Spleen (tissue), 11 donors: ENCODE data around the gene PUM2. TPM values are rescaled to one million over a fixed set of nuclear protein-coding genes. Genes with fewer than 3 reads are reported as not detected.

Experiments
- DNase-seq: peaks from one replicate; pipeline ENCODE4 v3.0.0-alpha.2; 2020
- H3K27ac ChIP-seq, 8 donors: fragments of 200-600 bp; sonication (generic) in 7 of 8; 1 replicate in 4 of 8; 2 replicates in 4 of 8; pipeline versions ENCODE4 v1.5.0 to v1.8.0; 2016 to 2021; ENCODE audit warnings: inconsistent platforms in 4 of 8, mild to moderate bottlenecking in 4 of 8, moderate library complexity in 1 of 8
- H3K27me3 ChIP-seq, 7 donors: fragments of 200-600 bp; sonication (generic) in 6 of 7; replicated peaks in 1 of 7; 1 replicate in 4 of 7; 2 replicates in 3 of 7; pipeline versions ENCODE4 v1.5.0 to v1.8.0; 2016 to 2021; ENCODE audit warnings: inconsistent platforms in 3 of 7, mild to moderate bottlenecking in 1 of 7
- H3K36me3 ChIP-seq, 6 donors: fragments of 200-600 bp; sonication (generic) in 5 of 6; 1 replicate in 4 of 6; 2 replicates in 2 of 6; pipeline versions ENCODE4 v1.5.0 to v1.8.0; 2016 to 2021; ENCODE audit warnings: inconsistent platforms in 2 of 6
- H3K4me1 ChIP-seq, 6 donors: fragments of 200-600 bp; sonication (generic) in 5 of 6; 1 replicate in 3 of 6; 2 replicates in 3 of 6; pipeline versions ENCODE4 v1.5.0 to v1.8.0; 2016 to 2021; ENCODE audit warnings: inconsistent platforms in 3 of 6
- H3K4me3 ChIP-seq, 8 donors: fragments of 200-600 bp; sonication (generic) in 7 of 8; 1 replicate in 4 of 8; 2 replicates in 4 of 8; pipeline versions ENCODE4 v1.5.0 to v1.8.0; 2016 to 2021; ENCODE audit warnings: inconsistent platforms in 4 of 8, mild to moderate bottlenecking in 4 of 8, moderate library complexity in 2 of 8
- H3K9me3 ChIP-seq, 8 donors: fragments of 200-600 bp; sonication (generic) in 7 of 8; 1 replicate in 4 of 8; 2 replicates in 4 of 8; pipeline versions ENCODE4 v1.5.0 to v1.8.0; 2016 to 2021; ENCODE audit warnings: inconsistent platforms in 4 of 8
- POLR2A ChIP-seq, 3 donors: fragments of 450-650 bp; IDR thresholded peaks; one replicate each; pipeline ENCODE4 v1.5.1; 2017; ENCODE audit warnings: antibody characterized with exemption in 3 of 3, mild to moderate bottlenecking in 1 of 3
- POLR2AphosphoS5 ChIP-seq, 3 donors: sonication (generic); formaldehyde crosslinking; IDR thresholded peaks; one replicate each; pipeline ENCODE4 v1.5.1; 2017; ENCODE audit warnings: antibody characterized with exemption in 3 of 3
- WGBS, 5 donors: extraction: QIAGEN DNeasy Blood & Tissue Kit in 3 of 5; methylation state at CpG; one replicate each; pipeline versions ENCODE4 v1.1.5 to v1.1.7; 2013 to 2018; 5-methylcytosine and 5-hydroxymethylcytosine counted together
- intact Hi-C: fragments of 100-400 bp; cut with DNase I; formaldehyde crosslinking; loops from one replicate; pipeline ENCODE4 v1.15.0; 2023; ENCODE audit warnings: low total_unique reads
- polyA plus RNA-seq, 3 donors: library from polyadenylated mRNA; stranded (reverse); fragments of 200-250 nt; gene quantifications; one replicate each; pipeline ENCODE4 v1.2.1, GENCODE V29; 2013
- total RNA-seq, 7 donors: library from RNA; depleted of rRNA in 3 of 7; stranded (reverse); fragments of >200 nt in 3 of 7; fragmentation: NEBNext Ultra II Directional in 4 of 7; extraction: Animal tissue kit (Norgen Biotek cat#: 25700) in 4 of 7; gene quantifications; one replicate each; pipeline versions ENCODE4 v1.1.0 to v1.2.1, GENCODE V29; 2016 to 2021
- TF ChIP-seq, protein P1 (sequence below), 11 experiments: fragments of 200-600 bp in 7 of 11; fragments of 450-650 bp in 4 of 11; sonication (generic) in 4 of 11; IDR thresholded peaks in 8 of 11; conservative IDR thresholded peaks in 3 of 11; 1 replicate in 7 of 11; 2 replicates in 4 of 11; pipeline versions ENCODE4 v1.4.0 to v1.8.0; 2016 to 2021; ENCODE audit warnings: antibody characterized with exemption in 11 of 11, inconsistent platforms in 4 of 11, mild to moderate bottlenecking in 1 of 11
- donor health status: healthy with polysubstance abuse.
- donor health status: DM: no; HTN: no; CAD: no; lungs with moderate emphysema.
- donor health status: DM: no; HTN: no; CAD: no.
- donor health status: Bipolar disorder and iron deficiency.
- donor health status: healthy.
- donor health status: DM: no; HTN: no; CAD: no.
- donor health status: DM: yes; HTN: yes; CAD: no.

The PUM2 gene
- total and polyA plus RNA-seq, 10 donors, result 29.2 to 137 (median 91.0) TPM

DNA sequence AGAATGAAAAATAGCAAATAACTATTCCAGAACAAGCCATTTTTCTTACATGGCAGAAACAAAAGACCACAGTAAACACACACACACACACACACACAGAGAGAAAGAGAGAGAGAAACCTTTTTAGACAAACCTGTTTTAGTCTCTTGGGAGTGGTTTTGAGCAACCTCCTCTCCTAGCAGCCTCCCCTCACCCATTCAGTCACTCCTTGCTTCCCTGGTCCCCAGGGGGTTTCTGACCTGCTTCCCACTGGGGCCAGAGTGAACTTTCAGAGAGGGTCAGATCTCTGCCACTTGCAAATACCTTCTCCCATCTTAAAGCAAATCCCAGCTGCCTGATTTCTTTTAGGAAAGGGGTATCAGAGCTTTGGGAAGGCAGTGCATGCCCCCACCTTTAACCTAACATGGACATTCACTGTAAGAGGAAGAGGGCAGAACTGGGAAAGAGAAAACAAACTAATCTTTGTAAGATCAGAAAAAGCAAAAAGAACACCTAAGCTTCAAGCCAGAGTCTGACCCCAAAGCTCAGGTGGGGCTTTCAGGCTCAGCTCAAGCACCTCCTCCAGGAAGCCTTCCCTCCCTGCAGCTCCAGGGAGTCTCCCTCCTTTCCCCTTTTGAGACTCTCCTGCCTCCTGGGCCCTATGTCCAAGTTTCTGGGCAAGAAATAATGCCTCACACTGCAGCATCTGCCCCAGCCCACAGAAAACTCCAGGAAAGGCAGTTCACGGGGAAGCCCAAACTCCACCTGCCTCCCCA is 128.5 kb downstream of the PUM2 start:
- Histone ChIP-seq H3K4me1 (peaks cover 4 to 36% (median 29%) of the 10 kb centered on the region in 6 donors), H3K27ac (no peak overlapping the region), H3K9me3 (no peaks in the 10 kb centered on the region), H3K36me3 (no peaks in the 10 kb centered on the region), H3K27me3 (peaks cover 0 to 64% (median 39%) of the 10 kb centered on the region in 7 donors), H3K4me3 (peak overlapping the region in 2 of 8 donors; percentile 61 to 79)
- intact Hi-C loops, result no loop called here
- TF ChIP-seq, protein P1, sequence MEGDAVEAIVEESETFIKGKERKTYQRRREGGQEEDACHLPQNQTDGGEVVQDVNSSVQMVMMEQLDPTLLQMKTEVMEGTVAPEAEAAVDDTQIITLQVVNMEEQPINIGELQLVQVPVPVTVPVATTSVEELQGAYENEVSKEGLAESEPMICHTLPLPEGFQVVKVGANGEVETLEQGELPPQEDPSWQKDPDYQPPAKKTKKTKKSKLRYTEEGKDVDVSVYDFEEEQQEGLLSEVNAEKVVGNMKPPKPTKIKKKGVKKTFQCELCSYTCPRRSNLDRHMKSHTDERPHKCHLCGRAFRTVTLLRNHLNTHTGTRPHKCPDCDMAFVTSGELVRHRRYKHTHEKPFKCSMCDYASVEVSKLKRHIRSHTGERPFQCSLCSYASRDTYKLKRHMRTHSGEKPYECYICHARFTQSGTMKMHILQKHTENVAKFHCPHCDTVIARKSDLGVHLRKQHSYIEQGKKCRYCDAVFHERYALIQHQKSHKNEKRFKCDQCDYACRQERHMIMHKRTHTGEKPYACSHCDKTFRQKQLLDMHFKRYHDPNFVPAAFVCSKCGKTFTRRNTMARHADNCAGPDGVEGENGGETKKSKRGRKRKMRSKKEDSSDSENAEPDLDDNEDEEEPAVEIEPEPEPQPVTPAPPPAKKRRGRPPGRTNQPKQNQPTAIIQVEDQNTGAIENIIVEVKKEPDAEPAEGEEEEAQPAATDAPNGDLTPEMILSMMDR (IDR thresholded peaks at IDR 0.05 in 8 of 11, conservative IDR thresholded peaks at IDR 0.05 in 3 of 11), result no peak
- TF ChIP-seq POLR2AphosphoS5 (IDR thresholded peaks at IDR 0.05) (no peak), POLR2A (IDR thresholded peaks at IDR 0.05) (no peak)
- WGBS, 5 donors, result 90 to 100% (median 100%) methylated on average over 1 of the region's 1 CpG
- DNase-seq, result no peak

DNA sequence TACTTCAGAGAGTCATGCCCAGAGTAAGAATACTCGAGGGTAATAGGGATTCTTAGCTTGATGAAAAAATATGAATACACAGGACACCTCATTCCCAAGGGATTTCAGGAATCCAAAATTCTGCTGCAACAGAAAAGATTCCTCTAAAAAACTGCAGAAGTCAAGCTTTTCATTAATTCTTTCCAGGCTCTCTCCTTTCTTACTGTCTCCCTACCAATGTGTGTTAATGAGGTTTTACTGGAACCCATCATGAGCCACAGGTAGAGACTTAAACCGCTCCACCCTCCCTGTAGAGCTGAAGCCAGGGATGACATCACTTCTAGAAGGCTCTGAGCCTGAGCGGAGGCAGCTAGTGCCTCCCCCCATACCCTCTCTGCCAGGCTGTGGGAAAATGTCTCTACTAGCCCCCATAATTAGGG is 129.1 kb downstream of the PUM2 start:
- no peaks in the 10 kb centered on the region for H3K36me3 ChIP-seq
- H3K4me1 ChIP-seq, result peaks cover 4 to 36% (median 29%) of the 10 kb centered on the region in 6 donors
- 65 to 82% (median 78%) methylated on average over 3 of the region's 3 CpGs for WGBS, 5 donors
- no peak for DNase-seq
- no peaks in the 10 kb centered on the region for H3K9me3 ChIP-seq
- TF ChIP-seq, protein P1 (IDR thresholded peaks at IDR 0.05 in 8 of 11, conservative IDR thresholded peaks at IDR 0.05 in 3 of 11), result no peak
- no peak for TF ChIP-seq POLR2A (IDR thresholded peaks at IDR 0.05)
- no peak for TF ChIP-seq POLR2AphosphoS5 (IDR thresholded peaks at IDR 0.05)
- H3K27ac ChIP-seq, result no peak overlapping the region
- H3K27me3 ChIP-seq, result peaks cover 0 to 58% (median 39%) of the 10 kb centered on the region in 7 donors
- no peak overlapping the region for H3K4me3 ChIP-seq
- intact Hi-C loops, result no loop called here

DNA sequence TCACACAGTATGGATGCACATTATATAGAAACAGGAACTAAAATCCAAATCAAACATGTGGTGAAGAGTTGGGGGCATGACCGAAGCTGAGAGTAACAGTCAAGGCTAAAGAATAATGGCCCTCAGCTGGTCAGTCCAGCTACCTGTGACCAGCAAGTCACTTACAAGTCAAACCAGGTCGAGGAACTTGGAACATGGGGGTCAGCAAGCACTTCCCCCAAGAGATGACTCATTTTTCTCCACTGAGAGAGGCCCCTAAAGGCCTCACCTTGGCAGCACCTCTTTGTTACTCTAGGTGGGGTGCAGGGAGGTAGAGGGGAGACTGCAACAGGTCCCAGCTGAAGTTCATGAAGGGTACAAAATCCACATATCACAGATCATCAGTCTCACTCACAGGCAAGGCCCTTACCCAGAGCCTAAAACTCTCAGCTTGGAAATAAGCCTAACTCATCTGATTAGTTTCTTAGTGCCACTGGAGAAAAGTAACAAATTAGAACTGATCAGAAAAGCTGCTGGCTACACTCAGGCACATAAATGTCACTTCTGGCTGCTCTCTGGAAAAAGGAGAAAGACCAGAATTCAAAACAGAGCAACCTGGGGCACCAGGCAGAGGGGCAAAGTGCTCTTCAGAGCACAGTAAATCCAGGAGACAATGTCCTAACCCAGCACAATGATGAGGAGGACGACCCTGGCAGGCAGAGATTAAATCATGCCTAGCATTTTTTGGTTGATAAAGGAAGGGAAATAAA is 129.7 kb downstream of the PUM2 start:
- Histone ChIP-seq H3K27me3 (peaks cover 0 to 52% (median 34%) of the 10 kb centered on the region in 7 donors), H3K4me3 (no peak overlapping the region), H3K4me1 (peaks cover 4 to 34% (median 29%) of the 10 kb centered on the region in 6 donors), H3K9me3 (no peaks in the 10 kb centered on the region), H3K36me3 (no peaks in the 10 kb centered on the region), H3K27ac (no peak overlapping the region)
- no peak for TF ChIP-seq POLR2AphosphoS5 (IDR thresholded peaks at IDR 0.05)
- DNase-seq, result no peak
- 60 to 81% (median 70%) methylated on average over 3 of the region's 3 CpGs for WGBS, 5 donors
- intact Hi-C loops, result no loop called here

DNA sequence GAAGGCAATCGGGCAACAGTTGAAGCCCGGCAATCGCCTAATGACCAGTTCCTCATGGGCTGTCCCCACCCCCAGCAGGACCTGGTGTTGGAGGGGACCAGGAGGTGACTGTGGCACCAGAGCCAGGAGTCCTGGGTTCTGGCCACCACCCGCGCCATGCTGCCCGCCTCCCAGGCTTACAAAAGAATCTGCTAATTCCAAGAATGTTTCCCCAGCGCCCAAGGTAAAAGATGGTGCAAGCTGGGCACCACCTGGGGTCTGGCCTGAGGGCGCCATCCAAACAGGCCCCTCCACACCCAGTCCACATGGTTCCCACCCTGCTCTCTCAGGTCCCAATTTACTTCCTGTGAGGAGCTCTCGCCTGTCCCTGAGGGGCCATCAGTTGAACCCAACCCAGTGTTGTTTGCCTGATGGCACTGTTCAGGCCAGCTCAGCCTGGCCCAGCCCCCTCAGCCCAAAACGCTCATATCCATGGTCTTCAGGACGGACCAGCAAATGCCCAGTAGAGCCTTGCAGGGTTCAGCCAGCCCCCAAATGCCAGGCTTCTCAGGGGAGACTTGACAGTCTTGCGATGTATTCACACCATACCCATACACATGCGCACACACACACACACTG is 130.8 kb downstream of the PUM2 start:
- DNase-seq, result peak; percentile 58
- no peaks in the 10 kb centered on the region for H3K36me3 ChIP-seq
- peaks cover 4 to 23% (median 19%) of the 10 kb centered on the region in 6 donors for H3K4me1 ChIP-seq
- H3K9me3 ChIP-seq, result no peaks in the 10 kb centered on the region
- H3K27ac ChIP-seq, result no peak overlapping the region
- H3K4me3 ChIP-seq, result no peak overlapping the region
- intact Hi-C loops, result no loop called here
- H3K27me3 ChIP-seq, result peaks cover 0 to 41% (median 25%) of the 10 kb centered on the region in 7 donors
- TF ChIP-seq, protein P1 (IDR thresholded peaks at IDR 0.05 in 8 of 11, conservative IDR thresholded peaks at IDR 0.05 in 3 of 11), result no peak
- TF ChIP-seq POLR2A (IDR thresholded peaks at IDR 0.05) (no peak), POLR2AphosphoS5 (IDR thresholded peaks at IDR 0.05) (no peak)
- 91 to 97% (median 95%) methylated on average over 10 to 13 of the region's 13 CpGs for WGBS, 5 donors
